Prostate gland (tissue), 2 donors: ENCODE data around the gene ZNF804A. TPM values are rescaled to one million over a fixed set of nuclear protein-coding genes. Genes with fewer than 3 reads are reported as not detected.

Experiments
- DNase-seq: peaks from one replicate; pipeline ENCODE4 v3.0.0-alpha.2; 2019; ENCODE audit warnings: low spot score
- H3K27ac ChIP-seq, 2 donors: fragments of 200-600 bp; sonication (generic); 2 replicates each; pipeline ENCODE4 v1.5.1; 2017 to 2019
- H3K27me3 ChIP-seq: fragments of 200-600 bp; sonication (generic); replicated peaks from 2 replicates; pipeline ENCODE4 v1.5.1; 2019; ENCODE audit not compliant: insufficient read depth
- H3K36me3 ChIP-seq, 2 donors: fragments of 200-600 bp; sonication (generic); 1 replicate in 1 of 2; 2 replicates in 1 of 2; pipeline versions ENCODE4 v1.5.1 to v1.8.1; 2017 to 2019
- H3K4me1 ChIP-seq: fragments of 200-600 bp; sonication (generic); replicated peaks from 2 replicates; pipeline ENCODE4 v1.5.1; 2019
- H3K4me3 ChIP-seq, 2 donors: fragments of 200-600 bp; sonication (generic); 2 replicates each; pipeline ENCODE4 v1.5.1; 2017 to 2019
- H3K9me3 ChIP-seq: fragments of 200-600 bp; sonication (generic); 2 replicates; pipeline ENCODE4 v1.5.1; 2017
- POLR2A ChIP-seq: fragments of 450-650 bp; IDR thresholded peaks from one replicate; pipeline ENCODE4 v1.6.1; 2016; ENCODE audit warnings: antibody characterized with exemption, mild to moderate bottlenecking
- POLR2AphosphoS5 ChIP-seq: sonication (generic); formaldehyde crosslinking; IDR thresholded peaks from one replicate; pipeline ENCODE4 v1.6.1; 2017; ENCODE audit warnings: antibody characterized with exemption
- WGBS: methylation state at CpG from one replicate; pipeline ENCODE4 v1.1.5; 2018; 5-methylcytosine and 5-hydroxymethylcytosine counted together
- intact Hi-C: fragments of 100-400 bp; cut with DNase I; formaldehyde crosslinking; loops from one replicate; pipeline ENCODE4 v1.14.2; 2022
- total RNA-seq, 2 donors: library from RNA; depleted of rRNA; stranded (reverse); fragments of >200 nt; gene quantifications; one replicate each; pipeline ENCODE4 v1.1.0, GENCODE V29; 2016
- TF ChIP-seq, protein P1 (sequence below), 4 experiments: fragments of 200-600 bp in 2 of 4; fragments of 450-650 bp in 2 of 4; sonication (generic) in 2 of 4; IDR thresholded peaks; 1 replicate in 3 of 4; 2 replicates in 1 of 4; pipeline ENCODE4 v1.5.1; 2016 to 2019; ENCODE audit warnings: antibody characterized with exemption in 4 of 4, mild to moderate bottlenecking in 2 of 4, moderate library complexity in 2 of 4

ZNF804A gene
- total RNA-seq, 2 donors from 2014 or later: 0.41 to 0.80 TPM

DNA sequence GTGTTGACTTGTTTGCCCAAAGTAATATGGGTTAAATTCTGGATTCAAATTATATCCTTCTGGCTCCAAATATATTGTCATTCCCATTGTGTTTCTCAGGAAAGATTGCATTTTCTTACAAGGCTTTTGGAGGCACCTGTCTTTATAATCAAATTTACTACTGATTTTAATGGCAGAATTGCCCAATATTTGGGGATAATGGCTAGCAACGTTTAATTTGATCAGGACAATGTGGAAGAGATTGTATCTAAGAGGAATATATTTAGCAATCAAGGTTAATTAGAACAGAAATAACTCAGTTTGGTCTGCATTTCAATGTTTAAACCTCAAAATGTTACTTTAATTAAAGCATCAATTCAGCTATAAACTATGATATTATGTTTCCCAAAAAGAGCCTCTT, 41.7 kb upstream of the ZNF804A start:
- TF ChIP-seq POLR2A: no peak
- TF ChIP-seq, protein P1, sequence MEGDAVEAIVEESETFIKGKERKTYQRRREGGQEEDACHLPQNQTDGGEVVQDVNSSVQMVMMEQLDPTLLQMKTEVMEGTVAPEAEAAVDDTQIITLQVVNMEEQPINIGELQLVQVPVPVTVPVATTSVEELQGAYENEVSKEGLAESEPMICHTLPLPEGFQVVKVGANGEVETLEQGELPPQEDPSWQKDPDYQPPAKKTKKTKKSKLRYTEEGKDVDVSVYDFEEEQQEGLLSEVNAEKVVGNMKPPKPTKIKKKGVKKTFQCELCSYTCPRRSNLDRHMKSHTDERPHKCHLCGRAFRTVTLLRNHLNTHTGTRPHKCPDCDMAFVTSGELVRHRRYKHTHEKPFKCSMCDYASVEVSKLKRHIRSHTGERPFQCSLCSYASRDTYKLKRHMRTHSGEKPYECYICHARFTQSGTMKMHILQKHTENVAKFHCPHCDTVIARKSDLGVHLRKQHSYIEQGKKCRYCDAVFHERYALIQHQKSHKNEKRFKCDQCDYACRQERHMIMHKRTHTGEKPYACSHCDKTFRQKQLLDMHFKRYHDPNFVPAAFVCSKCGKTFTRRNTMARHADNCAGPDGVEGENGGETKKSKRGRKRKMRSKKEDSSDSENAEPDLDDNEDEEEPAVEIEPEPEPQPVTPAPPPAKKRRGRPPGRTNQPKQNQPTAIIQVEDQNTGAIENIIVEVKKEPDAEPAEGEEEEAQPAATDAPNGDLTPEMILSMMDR (IDR thresholded peaks at IDR 0.05): no peak
- no peak for TF ChIP-seq POLR2AphosphoS5
- Histone ChIP-seq H3K9me3 (no peaks in the 10 kb centered on the region), H3K4me3 (no peak overlapping the region), H3K27me3 (no peaks in the 10 kb centered on the region), H3K27ac (no peak overlapping the region), H3K4me1 (no peaks in the 10 kb centered on the region), H3K36me3 (no peaks in the 10 kb centered on the region)
- no peak for DNase-seq
- intact Hi-C loops: no loop called here
- WGBS: 15% methylated on average over 1 of the region's 1 CpG

DNA sequence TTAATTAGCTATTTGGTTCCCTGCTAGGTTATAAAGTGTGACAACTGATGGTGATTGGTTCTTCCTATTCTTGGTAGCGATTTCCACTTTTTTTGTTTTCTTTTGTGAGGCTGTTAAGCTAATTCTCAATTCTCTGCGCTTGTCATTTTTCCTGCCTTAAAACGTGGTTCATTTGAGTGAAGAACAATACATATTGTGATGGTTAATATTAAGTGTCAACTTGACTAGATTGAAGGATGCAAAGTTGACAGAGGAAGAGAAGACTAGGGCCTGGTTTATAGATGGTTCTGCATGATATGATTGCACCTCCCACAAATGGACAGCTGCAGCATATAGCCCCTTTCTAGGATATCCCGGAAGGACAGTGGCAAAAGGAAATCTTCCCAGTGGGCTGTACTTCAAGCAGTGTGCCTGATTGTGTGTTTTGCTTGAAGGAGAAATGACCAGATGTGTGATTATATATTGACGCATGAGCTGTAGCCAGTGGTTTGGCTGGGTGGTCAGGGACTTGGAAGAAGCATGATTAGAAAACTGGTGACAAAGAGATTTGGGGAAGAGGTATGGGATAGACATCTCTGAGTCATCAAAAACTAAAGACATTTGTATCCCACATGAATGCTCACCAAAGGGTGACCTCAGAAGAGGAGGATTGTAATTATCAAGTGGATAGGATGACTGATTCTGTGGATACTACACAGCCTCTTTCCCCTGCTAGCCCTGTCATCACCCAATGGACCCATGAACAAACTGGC, 39.4 kb upstream of the ZNF804A start:
- 77% methylated on average over 5 of the region's 5 CpGs for WGBS
- Histone ChIP-seq H3K9me3 (no peaks in the 10 kb centered on the region), H3K4me3 (no peak overlapping the region), H3K27ac (no peak overlapping the region), H3K4me1 (no peaks in the 10 kb centered on the region), H3K27me3 (no peaks in the 10 kb centered on the region), H3K36me3 (no peaks in the 10 kb centered on the region)
- DNase-seq: no peak
- TF ChIP-seq POLR2A (no peak), POLR2AphosphoS5 (no peak)
- TF ChIP-seq, protein P1 (IDR thresholded peaks at IDR 0.05): no peak
- intact Hi-C loops: no loop called here

GRCh38 chr2:184560603-184561002, 37.7 kb upstream of the ZNF804A start:
- Histone ChIP-seq H3K4me1 (no peaks in the 10 kb centered on the region), H3K4me3 (no peak overlapping the region), H3K27ac (no peak overlapping the region), H3K27me3 (no peaks in the 10 kb centered on the region), H3K9me3 (no peaks in the 10 kb centered on the region), H3K36me3 (no peaks in the 10 kb centered on the region)
- WGBS: 92% methylated on average over 17 of the region's 17 CpGs
- TF ChIP-seq, protein P1 (IDR thresholded peaks at IDR 0.05): no peak
- no peak for TF ChIP-seq POLR2AphosphoS5
- no peak for TF ChIP-seq POLR2A
- intact Hi-C loops: no loop called here
- no peak for DNase-seq

- TF ChIP-seq POLR2AphosphoS5 (no peak), POLR2A (no peak)
- TF ChIP-seq, protein P1 (IDR thresholded peaks at IDR 0.05): no peak
- no peaks in the 10 kb centered on the region for H3K9me3 ChIP-seq
- 66% methylated on average over 2 of the region's 2 CpGs for WGBS
- H3K4me3 ChIP-seq: no peak overlapping the region
- no peak overlapping the region for H3K27ac ChIP-seq
- no peaks in the 10 kb centered on the region for H3K36me3 ChIP-seq
- intact Hi-C loops: no loop called here
- no peaks in the 10 kb centered on the region for H3K4me1 ChIP-seq
- no peak for DNase-seq
- no peaks in the 10 kb centered on the region for H3K27me3 ChIP-seq
Measured at GRCh38 chr2:184562532-184562931, 35.8 kb upstream of the ZNF804A start.

- Histone ChIP-seq H3K36me3 (no peaks in the 10 kb centered on the region), H3K9me3 (no peaks in the 10 kb centered on the region), H3K4me3 (no peak overlapping the region), H3K27me3 (no peaks in the 10 kb centered on the region), H3K27ac (no peak overlapping the region), H3K4me1 (no peaks in the 10 kb centered on the region)
- 13% methylated on average over 1 of the region's 1 CpG for WGBS
- no peak for DNase-seq
- no peak for TF ChIP-seq POLR2AphosphoS5
- TF ChIP-seq POLR2A: no peak
- TF ChIP-seq, protein P1 (IDR thresholded peaks at IDR 0.05): no peak
- intact Hi-C loops: no loop called here
Measured at GRCh38 chr2:184564092-184564491, 34.2 kb upstream of the ZNF804A start.
